ENCODE data around the gene GNAQ. TPM values are rescaled to one million over a fixed set of nuclear protein-coding genes. Genes with fewer than 3 reads are reported as not detected.

Gene GNAQ
- total and polyA plus RNA-seq, 2 of the 13 experiments (the other 11 are each of a cell fraction or from before 2014, with no cell fraction given): 16.5 to 17.7 TPM

GRCh38 chr9:77808751-77809081 lies 222.9 kb downstream of the GNAQ start (continued):
- TF ChIP-seq TEAD3 (CRISPR knock-in tag; optimal IDR thresholded peaks at IDR 0.05; ENCODE audit: borderline replicate concordance) (peak; percentile 53), BCL6 (CRISPR knock-in tag; IDR thresholded peaks at IDR 0.05) (0 out of 2 replicates have a peak, but pooled peaks have one; percentile 5), HNF4A (CRISPR knock-in tag; IDR thresholded peaks at IDR 0.05) (peak; percentile 47), MYC (CRISPR knock-in tag; IDR thresholded peaks at IDR 0.05; ENCODE audit: borderline replicate concordance) (no peak), ZNF564 (CRISPR knock-in tag; IDR thresholded peaks at IDR 0.05) (0 out of 2 replicates have a peak, but pooled peaks have one; percentile 8), ARID5B (CRISPR knock-in tag; IDR thresholded peaks at IDR 0.05) (peak; percentile 54; the same call in 1 of the 2 replicates)

- Histone ChIP-seq H3K9ac (ENCODE audit: insufficient read depth, low read depth, low read length) (peak overlapping the region; percentile 61), H3K4me3 (replicated peaks in 1 of 3; ENCODE audit: insufficient read depth in 1 of 3, low read depth in 2 of 3, low read length in 3 of 3) (peak overlapping the region in 2 of 3 experiments; percentile 4 to 34; a peak in 2 of 6 replicates), H3K9me3 (ENCODE audit: low read length) (no peaks in the 10 kb centered on the region), H3K4me2 (ENCODE audit: low read depth, low read length) (peak overlapping the region; percentile 66), H2AFZ (ENCODE audit: low read length) (no peak overlapping the region), H3K27ac (ENCODE audit: extremely low read length, insufficient read depth, low read length) (peak overlapping the region; percentile 93), H3K4me1 (ENCODE audit: insufficient read depth, low read length) (peaks cover 58% of the 10 kb centered on the region), H3K27me3 (ENCODE audit: control insufficient read depth in 1 of 2, insufficient read depth in 2 of 2, low read length in 2 of 2) (no peaks in the 10 kb centered on the region), H3K36me3 (replicated peaks in 1 of 2; ENCODE audit: control insufficient read depth in 1 of 2, insufficient read depth in 2 of 2, low read length in 2 of 2) (peaks cover 1 to 2% of the 10 kb centered on the region in 2 experiments; a peak in 1 of 5 replicates), H3K79me2 (ENCODE audit: insufficient read depth, low read length) (no peaks in the 10 kb centered on the region), H4K20me1 (ENCODE audit: insufficient read depth, low read length) (no peaks in the 10 kb centered on the region)
- CTCF ChIA-PET (ENCODE audit: low intra/inter-chr PET ratio, low total read pairs): no interaction called here
- POLR2A ChIA-PET: interaction anchor here (0.9 to 1.6 kb wide), 4 partner anchors 10 to 489 kb away, joined by 3 to 5 read pairs (median 4); partner anchors contain the start of gene PSAT1
- ATAC-seq: peak; percentile 97
- peak; percentile 76 for FAIRE-seq
- intact Hi-C loops (cut with micrococcal nuclease; ENCODE audit: unreplicated experiment): loop anchor here (2.0 kb wide), 2 partner anchors 45 to 223 kb away; partner anchors contain the start of gene GNAQ
- in situ Hi-C loops (cut with HindIII; ENCODE audit: extremely low pct_ligation_motif_present, low pct_unique_long_range_greater_than_20kb): no loop called here
- DNase-seq (ENCODE audit: low spot score): peak; percentile 96
- BruUV-seq (replicated peaks): no TSS peak
- 1% methylated on average over 6 of the region's 6 CpGs for WGBS (ENCODE audit: low lambda C conversion rate)
- TF ChIP-seq CBX2 (IDR thresholded peaks at IDR 0.05; ENCODE audit: low read depth, low read length) (no peak), CBX2 (CRISPR knock-in tag; IDR thresholded peaks at IDR 0.05; ENCODE audit: low read depth) (no peak), ZBTB34 (CRISPR knock-in tag; IDR thresholded peaks at IDR 0.05) (no peak), ZEB1 (IDR thresholded peaks at IDR 0.05; ENCODE audit: insufficient replicate concordance, low read depth) (no peak), MLLT10 (CRISPR knock-in tag; IDR thresholded peaks at IDR 0.05) (no peak), SSRP1 (CRISPR knock-in tag; IDR thresholded peaks at IDR 0.05) (no peak), ZNF724P (CRISPR knock-in tag; IDR thresholded peaks at IDR 0.05; ENCODE audit: borderline replicate concordance) (no peak), TSC22D2 (CRISPR knock-in tag; IDR thresholded peaks at IDR 0.05; ENCODE audit: borderline replicate concordance) (no peak), PHB2 (IDR thresholded peaks at IDR 0.05; ENCODE audit: partially characterized antibody) (no peak), ZBTB20 (CRISPR knock-in tag; IDR thresholded peaks at IDR 0.05; ENCODE audit: borderline replicate concordance, low read depth) (0 out of 2 replicates have a peak, but pooled peaks have one; percentile 28), NR2F2 (IDR thresholded peaks at IDR 0.05; ENCODE audit: borderline replicate concordance, low read depth) (no peak; the same call in 1 of the 2 replicates)
These were observed 223.5 kb downstream of the GNAQ start for GRCh38 chr9:77807846-77808750.

Measured in HepG2 (cell line).